Liver (tissue), 9 donors: ENCODE measurements around the gene LIFR. TPM values are rescaled to one million over a fixed set of nuclear protein-coding genes. Genes with fewer than 3 reads are reported as not detected.
A peak's percentile ranks its signal among the peaks of the same experiment; 100 is the strongest.

ENCODE experiments used
- DNase-seq: peaks from one replicate; pipeline ENCODE4 v3.0.0-alpha.2; 2017; ENCODE audit warnings: low spot score
- H3K27ac ChIP-seq, 2 donors: one replicate each; pipeline ENCODE4 v1.7.0; 2013; ENCODE audit warnings: inconsistent platforms in 2 of 2, low read length in 2 of 2, control low read depth in 1 of 2, low read depth in 1 of 2, mild to moderate bottlenecking in 1 of 2
- H3K27me3 ChIP-seq, 4 donors: one replicate each; pipeline versions ENCODE4 v1.6.1 to v1.7.0; 2013; ENCODE audit warnings: low read length in 3 of 4, inconsistent platforms in 1 of 4, mild to moderate bottlenecking in 1 of 4, moderate library complexity in 1 of 4; ENCODE audit not compliant: control insufficient read depth in 4 of 4, insufficient read depth in 4 of 4
- H3K36me3 ChIP-seq, 4 donors: one replicate each; pipeline versions ENCODE4 v1.6.1 to v1.7.0; 2013; ENCODE audit warnings: low read length in 3 of 4, mild to moderate bottlenecking in 3 of 4, low read depth in 1 of 4, moderate library complexity in 1 of 4; ENCODE audit not compliant: control insufficient read depth in 4 of 4, insufficient read depth in 3 of 4
- H3K4me1 ChIP-seq, 4 donors: one replicate each; pipeline versions ENCODE4 v1.6.1 to v1.7.0; 2013; ENCODE audit warnings: low read length in 3 of 4, mild to moderate bottlenecking in 3 of 4, moderate library complexity in 1 of 4; ENCODE audit not compliant: control insufficient read depth in 4 of 4, insufficient read depth in 4 of 4
- H3K4me3 ChIP-seq, 3 donors: one replicate each; pipeline versions ENCODE4 v1.6.1 to v1.7.0; 2013; ENCODE audit warnings: low read length in 3 of 3, control low read depth in 1 of 3, low read depth in 1 of 3, mild to moderate bottlenecking in 1 of 3
- H3K9ac ChIP-seq, 2 donors: one replicate each; pipeline ENCODE4 v1.7.0; 2013; ENCODE audit warnings: low read length in 2 of 2, mild to moderate bottlenecking in 2 of 2, moderate library complexity in 2 of 2, control low read depth in 1 of 2, low read depth in 1 of 2
- H3K9me3 ChIP-seq, 4 donors: one replicate each; pipeline versions ENCODE4 v1.6.1 to v1.7.0; 2013; ENCODE audit warnings: low read length in 3 of 4; ENCODE audit not compliant: control insufficient read depth in 4 of 4
- EGR1 ChIP-seq, 2 donors: IDR thresholded peaks; 2 replicates each; pipeline ENCODE4 v1.6.1; 2016 to 2018; ENCODE audit warnings: antibody characterized with exemption in 2 of 2, low read depth in 2 of 2
- FOXA2 ChIP-seq: IDR thresholded peaks from 2 replicates; pipeline ENCODE4 v1.6.1; 2016; ENCODE audit warnings: antibody characterized with exemption
- GABPA ChIP-seq, 2 donors: IDR thresholded peaks in 1 of 2; conservative IDR thresholded peaks in 1 of 2; 2 replicates each; pipeline ENCODE4 v1.6.1; 2016; ENCODE audit warnings: antibody characterized with exemption in 2 of 2, mild to moderate bottlenecking in 1 of 2, moderate library complexity in 1 of 2
- HNF4A ChIP-seq, 2 donors: conservative IDR thresholded peaks; 2 replicates each; pipeline ENCODE4 v1.6.1; 2016; ENCODE audit warnings: antibody characterized with exemption in 2 of 2, mild to moderate bottlenecking in 2 of 2
- HNF4G ChIP-seq: IDR thresholded peaks from 2 replicates; pipeline ENCODE4 v1.6.1; 2016; ENCODE audit warnings: antibody characterized with exemption
- JUND ChIP-seq, 2 donors: IDR thresholded peaks; 2 replicates each; pipeline ENCODE4 v1.6.1; 2016; ENCODE audit warnings: antibody characterized with exemption in 2 of 2
- NR2F2 ChIP-seq: IDR thresholded peaks from 2 replicates; pipeline ENCODE4 v1.6.1; 2016; ENCODE audit warnings: antibody characterized with exemption
- RXRA ChIP-seq, 2 donors: IDR thresholded peaks; 2 replicates each; pipeline ENCODE4 v1.6.1; 2017 to 2018; ENCODE audit warnings: antibody characterized with exemption in 2 of 2, mild to moderate bottlenecking in 1 of 2
- SP1 ChIP-seq: IDR thresholded peaks from 2 replicates; pipeline ENCODE4 v1.6.1; 2018; ENCODE audit warnings: antibody characterized with exemption, mild to moderate bottlenecking
- YY1 ChIP-seq: IDR thresholded peaks from 2 replicates; pipeline ENCODE4 v1.6.1; 2016; ENCODE audit warnings: antibody characterized with exemption, mild to moderate bottlenecking
- WGBS: extraction: QIAGEN DNeasy Blood & Tissue Kit; methylation state at CpG from one replicate; pipeline ENCODE4 v1.1.7; 2013; 5-methylcytosine and 5-hydroxymethylcytosine counted together
- polyA plus RNA-seq, 2 donors: library from polyadenylated mRNA; stranded (reverse) in 1 of 2; unstranded in 1 of 2; fragments of 200-250 nt in 1 of 2; fragments of >200 nt in 1 of 2; fragmentation: Nextera tagmentation in 1 of 2; extraction: Ambion mirVana in 1 of 2; gene quantifications; one replicate each; pipeline versions ENCODE4 v1.2.1 to v1.2.3, GENCODE V29; 2013 to 2015
- total RNA-seq, 2 donors: library from RNA; depleted of rRNA; stranded (reverse); fragments of >200 nt; gene quantifications; one replicate each; pipeline ENCODE4 v1.2.3, GENCODE V29; 2014
- TF ChIP-seq, protein P1 (sequence below): fragments of 150-350 bp; IDR thresholded peaks from 2 replicates; pipeline ENCODE4 v1.5.1; 2017; ENCODE audit warnings: improper control_type of control experiment, low read depth, low read length; ENCODE audit not compliant: missing input control
- TF ChIP-seq, protein P2 (sequence below): IDR thresholded peaks from 2 replicates; pipeline ENCODE4 v1.6.1; 2016; ENCODE audit warnings: antibody characterized with exemption
- TF ChIP-seq, protein P3 (sequence below): IDR thresholded peaks from 2 replicates; pipeline ENCODE4 v1.6.1; 2016; ENCODE audit warnings: antibody characterized with exemption
- TF ChIP-seq, protein P4 (sequence below): IDR thresholded peaks from 2 replicates; pipeline ENCODE4 v1.6.1; 2016; ENCODE audit warnings: antibody characterized with exemption, mild to moderate bottlenecking
- donor health status: healthy.
- donor health status: healthy.
- donor health status: healthy.
- donor health status: healthy.
- donor health status: healthy.

LIFR gene
- total and polyA plus RNA-seq, 4 donors: 10.5 to 79.7 (median 32.8) TPM

DNA sequence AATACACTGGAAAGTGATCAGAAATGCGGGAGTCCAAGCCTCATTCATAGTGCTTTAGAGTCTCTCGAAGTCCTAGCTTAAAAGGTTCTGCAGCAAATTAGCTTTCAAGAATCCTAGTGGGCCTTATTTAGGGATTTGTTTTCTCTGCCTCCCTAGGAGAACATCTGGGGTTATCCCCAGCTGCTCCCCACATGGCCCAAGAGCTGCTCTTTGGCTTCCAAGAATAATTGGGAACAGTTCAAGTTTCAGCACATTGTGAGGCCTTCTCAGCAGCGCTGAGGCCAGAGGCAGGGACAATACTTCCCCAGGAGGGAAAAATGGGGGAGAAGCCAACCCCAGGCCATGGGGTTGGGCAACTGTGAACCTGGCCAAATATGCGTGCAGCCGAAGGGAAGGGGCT, 108.7 kb downstream of the LIFR start:
- H3K27me3 ChIP-seq: peaks cover 0 to 2% (median 0%) of the 10 kb centered on the region in 4 donors
- H3K27ac ChIP-seq: no peak overlapping the region
- no peaks in the 10 kb centered on the region for H3K36me3 ChIP-seq
- WGBS: 85% methylated on average over 5 of the region's 5 CpGs
- no peaks in the 10 kb centered on the region for H3K9me3 ChIP-seq
- H3K9ac ChIP-seq: no peak overlapping the region
- H3K4me1 ChIP-seq: no peaks in the 10 kb centered on the region
- no peak overlapping the region for H3K4me3 ChIP-seq
- no peak for DNase-seq
- TF ChIP-seq YY1: no peak
- TF ChIP-seq HNF4G: no peak
- TF ChIP-seq NR2F2: peak; percentile 13

DNA sequence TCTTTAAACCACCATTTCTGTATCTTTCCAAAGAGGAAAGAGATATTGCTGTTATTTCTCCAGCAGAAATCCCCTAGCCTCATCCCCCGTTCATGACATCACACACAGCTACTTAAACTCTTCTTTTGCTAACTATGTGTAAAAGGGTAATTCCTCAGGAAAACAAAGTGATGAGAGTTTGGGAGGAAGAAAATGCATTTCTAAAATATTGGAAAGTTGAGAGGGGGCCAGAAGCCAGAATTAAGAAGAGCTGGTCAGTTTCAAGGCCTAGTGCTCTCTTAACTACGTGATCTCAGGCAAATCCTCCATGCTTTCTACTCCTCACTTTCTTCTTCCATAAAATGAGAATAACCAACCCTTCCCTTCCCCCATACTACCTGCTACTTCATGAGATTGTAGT, 109.4 kb downstream of the LIFR start:
- Histone ChIP-seq H3K36me3 (no peaks in the 10 kb centered on the region), H3K9ac (no peak overlapping the region), H3K4me1 (no peaks in the 10 kb centered on the region), H3K27me3 (no peaks in the 10 kb centered on the region), H3K9me3 (no peaks in the 10 kb centered on the region), H3K27ac (no peak overlapping the region), H3K4me3 (no peak overlapping the region)
- WGBS: 91% methylated on average over 2 of the region's 2 CpGs
- DNase-seq: no peak
- TF ChIP-seq, protein P1, sequence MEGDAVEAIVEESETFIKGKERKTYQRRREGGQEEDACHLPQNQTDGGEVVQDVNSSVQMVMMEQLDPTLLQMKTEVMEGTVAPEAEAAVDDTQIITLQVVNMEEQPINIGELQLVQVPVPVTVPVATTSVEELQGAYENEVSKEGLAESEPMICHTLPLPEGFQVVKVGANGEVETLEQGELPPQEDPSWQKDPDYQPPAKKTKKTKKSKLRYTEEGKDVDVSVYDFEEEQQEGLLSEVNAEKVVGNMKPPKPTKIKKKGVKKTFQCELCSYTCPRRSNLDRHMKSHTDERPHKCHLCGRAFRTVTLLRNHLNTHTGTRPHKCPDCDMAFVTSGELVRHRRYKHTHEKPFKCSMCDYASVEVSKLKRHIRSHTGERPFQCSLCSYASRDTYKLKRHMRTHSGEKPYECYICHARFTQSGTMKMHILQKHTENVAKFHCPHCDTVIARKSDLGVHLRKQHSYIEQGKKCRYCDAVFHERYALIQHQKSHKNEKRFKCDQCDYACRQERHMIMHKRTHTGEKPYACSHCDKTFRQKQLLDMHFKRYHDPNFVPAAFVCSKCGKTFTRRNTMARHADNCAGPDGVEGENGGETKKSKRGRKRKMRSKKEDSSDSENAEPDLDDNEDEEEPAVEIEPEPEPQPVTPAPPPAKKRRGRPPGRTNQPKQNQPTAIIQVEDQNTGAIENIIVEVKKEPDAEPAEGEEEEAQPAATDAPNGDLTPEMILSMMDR: no peak
- TF ChIP-seq RXRA (IDR thresholded peaks at IDR 0.05): no peak
- no peak for TF ChIP-seq HNF4A (conservative IDR thresholded peaks at IDR 0.05)
- TF ChIP-seq, protein P2, sequence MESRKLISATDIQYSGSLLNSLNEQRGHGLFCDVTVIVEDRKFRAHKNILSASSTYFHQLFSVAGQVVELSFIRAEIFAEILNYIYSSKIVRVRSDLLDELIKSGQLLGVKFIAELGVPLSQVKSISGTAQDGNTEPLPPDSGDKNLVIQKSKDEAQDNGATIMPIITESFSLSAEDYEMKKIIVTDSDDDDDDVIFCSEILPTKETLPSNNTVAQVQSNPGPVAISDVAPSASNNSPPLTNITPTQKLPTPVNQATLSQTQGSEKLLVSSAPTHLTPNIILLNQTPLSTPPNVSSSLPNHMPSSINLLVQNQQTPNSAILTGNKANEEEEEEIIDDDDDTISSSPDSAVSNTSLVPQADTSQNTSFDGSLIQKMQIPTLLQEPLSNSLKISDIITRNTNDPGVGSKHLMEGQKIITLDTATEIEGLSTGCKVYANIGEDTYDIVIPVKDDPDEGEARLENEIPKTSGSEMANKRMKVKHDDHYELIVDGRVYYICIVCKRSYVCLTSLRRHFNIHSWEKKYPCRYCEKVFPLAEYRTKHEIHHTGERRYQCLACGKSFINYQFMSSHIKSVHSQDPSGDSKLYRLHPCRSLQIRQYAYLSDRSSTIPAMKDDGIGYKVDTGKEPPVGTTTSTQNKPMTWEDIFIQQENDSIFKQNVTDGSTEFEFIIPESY: no peak

DNA sequence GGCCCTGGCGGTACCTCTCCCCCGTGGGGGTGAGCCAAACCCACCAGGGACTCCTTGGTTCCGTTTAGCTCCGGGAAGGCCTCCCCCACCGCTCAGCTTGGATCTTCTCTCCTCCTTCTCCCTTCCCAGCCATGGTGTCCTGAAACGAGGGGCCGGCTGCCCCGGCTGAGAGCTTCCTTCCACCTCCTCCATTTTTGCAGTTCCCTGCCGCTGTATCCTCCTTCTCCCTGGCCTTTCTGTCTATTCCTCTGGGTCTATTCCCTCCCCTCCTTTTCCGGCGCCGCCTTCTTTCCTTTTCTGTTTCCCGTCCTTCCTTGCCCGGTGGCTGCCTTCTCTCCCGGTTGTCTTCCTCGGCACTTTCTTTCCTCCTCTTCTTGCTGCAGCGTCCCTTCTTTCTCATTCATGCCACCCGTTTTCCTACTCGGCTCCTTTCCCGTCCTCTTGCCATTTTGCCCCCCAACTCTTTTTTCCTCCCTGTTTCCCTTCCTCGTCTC, 110.4 kb downstream of the LIFR start:
- H3K27ac ChIP-seq: no peak overlapping the region
- H3K4me3 ChIP-seq: no peak overlapping the region
- WGBS: 89% methylated on average over 21 of the region's 21 CpGs

More for the DNA sequence above, 110.4 kb downstream of the LIFR start:
- no peaks in the 10 kb centered on the region for H3K36me3 ChIP-seq
- H3K4me1 ChIP-seq: peaks cover 0 to 2% (median 0%) of the 10 kb centered on the region in 4 donors
- no peak for TF ChIP-seq JUND (IDR thresholded peaks at IDR 0.05)
- TF ChIP-seq EGR1 (IDR thresholded peaks at IDR 0.05; ENCODE audit: low read depth in 2 of 2): no peak
- TF ChIP-seq GABPA (IDR thresholded peaks at IDR 0.05 in 1 of 2, conservative IDR thresholded peaks at IDR 0.05 in 1 of 2): no peak
- TF ChIP-seq SP1: no peak
- TF ChIP-seq HNF4G: no peak
- TF ChIP-seq, protein P3, sequence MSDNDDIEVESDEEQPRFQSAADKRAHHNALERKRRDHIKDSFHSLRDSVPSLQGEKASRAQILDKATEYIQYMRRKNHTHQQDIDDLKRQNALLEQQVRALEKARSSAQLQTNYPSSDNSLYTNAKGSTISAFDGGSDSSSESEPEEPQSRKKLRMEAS: no peak
- TF ChIP-seq, protein P4, sequence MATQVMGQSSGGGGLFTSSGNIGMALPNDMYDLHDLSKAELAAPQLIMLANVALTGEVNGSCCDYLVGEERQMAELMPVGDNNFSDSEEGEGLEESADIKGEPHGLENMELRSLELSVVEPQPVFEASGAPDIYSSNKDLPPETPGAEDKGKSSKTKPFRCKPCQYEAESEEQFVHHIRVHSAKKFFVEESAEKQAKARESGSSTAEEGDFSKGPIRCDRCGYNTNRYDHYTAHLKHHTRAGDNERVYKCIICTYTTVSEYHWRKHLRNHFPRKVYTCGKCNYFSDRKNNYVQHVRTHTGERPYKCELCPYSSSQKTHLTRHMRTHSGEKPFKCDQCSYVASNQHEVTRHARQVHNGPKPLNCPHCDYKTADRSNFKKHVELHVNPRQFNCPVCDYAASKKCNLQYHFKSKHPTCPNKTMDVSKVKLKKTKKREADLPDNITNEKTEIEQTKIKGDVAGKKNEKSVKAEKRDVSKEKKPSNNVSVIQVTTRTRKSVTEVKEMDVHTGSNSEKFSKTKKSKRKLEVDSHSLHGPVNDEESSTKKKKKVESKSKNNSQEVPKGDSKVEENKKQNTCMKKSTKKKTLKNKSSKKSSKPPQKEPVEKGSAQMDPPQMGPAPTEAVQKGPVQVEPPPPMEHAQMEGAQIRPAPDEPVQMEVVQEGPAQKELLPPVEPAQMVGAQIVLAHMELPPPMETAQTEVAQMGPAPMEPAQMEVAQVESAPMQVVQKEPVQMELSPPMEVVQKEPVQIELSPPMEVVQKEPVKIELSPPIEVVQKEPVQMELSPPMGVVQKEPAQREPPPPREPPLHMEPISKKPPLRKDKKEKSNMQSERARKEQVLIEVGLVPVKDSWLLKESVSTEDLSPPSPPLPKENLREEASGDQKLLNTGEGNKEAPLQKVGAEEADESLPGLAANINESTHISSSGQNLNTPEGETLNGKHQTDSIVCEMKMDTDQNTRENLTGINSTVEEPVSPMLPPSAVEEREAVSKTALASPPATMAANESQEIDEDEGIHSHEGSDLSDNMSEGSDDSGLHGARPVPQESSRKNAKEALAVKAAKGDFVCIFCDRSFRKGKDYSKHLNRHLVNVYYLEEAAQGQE: no peak
- TF ChIP-seq FOXA2: no peak
- TF ChIP-seq HNF4A (conservative IDR thresholded peaks at IDR 0.05): no peak
- no peak for TF ChIP-seq NR2F2
- H3K9ac ChIP-seq: no peak overlapping the region
- DNase-seq: no peak
- no peaks in the 10 kb centered on the region for H3K27me3 ChIP-seq
- no peaks in the 10 kb centered on the region for H3K9me3 ChIP-seq
